Measurements from ENCODE around the gene AGBL1. TPM values are rescaled to one million over a fixed set of nuclear protein-coding genes. Genes with fewer than 3 reads are reported as not detected.
A peak's percentile ranks its signal among the peaks of the same experiment; 100 is the strongest.

Gene AGBL1
- total and polyA plus RNA-seq, 2 donors (not counting 3 experiments of a cell fraction or from before 2014, with no cell fraction given) = not detected

DNA sequence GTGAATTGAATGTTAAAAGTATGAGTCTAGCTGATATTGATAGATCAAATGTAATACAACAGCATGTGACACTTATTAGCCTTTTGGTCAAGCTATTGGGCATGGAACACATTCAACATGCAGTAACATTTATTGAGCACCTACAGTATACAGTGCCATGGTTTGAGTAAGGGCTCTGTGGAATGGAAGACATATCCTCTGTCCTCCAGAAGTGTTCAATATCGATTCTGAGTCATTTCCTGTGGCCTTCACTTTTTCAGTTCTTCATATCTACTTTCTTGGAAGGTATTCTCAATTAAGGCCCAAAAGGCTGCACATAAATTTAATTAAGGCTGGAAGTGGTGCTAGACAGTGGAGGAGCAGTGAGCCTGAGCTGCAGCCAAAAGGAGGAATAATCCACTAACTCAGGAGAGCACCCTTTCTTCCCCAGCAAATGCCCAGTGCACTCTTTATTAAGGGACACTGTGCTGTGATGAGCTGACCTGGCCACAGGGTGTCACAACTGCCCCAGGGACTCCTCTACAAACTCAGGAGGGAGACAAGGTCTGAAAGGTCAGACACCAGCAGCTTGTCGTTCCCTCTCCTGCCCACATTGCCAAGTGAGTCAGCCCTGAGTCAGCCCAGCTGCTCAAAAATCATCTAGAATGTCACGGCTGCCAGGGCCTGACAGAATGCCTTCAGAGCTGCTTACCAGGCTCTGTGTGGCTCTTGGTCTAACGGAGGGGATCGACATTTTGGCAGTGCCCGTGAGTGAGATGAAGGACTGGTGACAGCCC lies 544.8 kb downstream of the AGBL1 start:
- H3K4me1 ChIP-seq (ENCODE audit: control insufficient read depth, extremely low read depth, insufficient read depth, low read length) = peaks cover 5% of the 10 kb centered on the region
- no TSS peak for BruUV-seq (replicated peaks)
- CTCF ChIA-PET = interaction anchor here (0.7 to 1.7 kb wide), 3 partner anchors 1622 to 1650 kb away, joined by 3 to 6 read pairs (median 6); no protein-coding TSS in a partner anchor
- no peak overlapping the region for H2AFZ ChIP-seq (ENCODE audit: low read depth, low read length)
- no peaks in the 10 kb centered on the region for H4K20me1 ChIP-seq (replicated peaks; ENCODE audit: control insufficient read depth, extremely low read depth, insufficient read depth, low read length)
- DNase-seq (ENCODE audit: low read depth, low spot score) (peak; percentile 4), FAIRE-seq (peak; percentile 57)
- H3K79me2 ChIP-seq (ENCODE audit: control insufficient read depth, insufficient read depth, low read length) = no peaks in the 10 kb centered on the region
- intact Hi-C loops (cut with micrococcal nuclease) = loop anchor here (5.0 kb wide), 1 partner anchor 767 kb away; no protein-coding TSS in a partner anchor
- no peak overlapping the region for H3K4me2 ChIP-seq (ENCODE audit: insufficient read depth, low read length)
- no peak overlapping the region for H3K27ac ChIP-seq (ENCODE audit: insufficient read depth, low read depth, low read length)
- H3K4me3 ChIP-seq (replicated peaks in 1 of 3; ENCODE audit: insufficient read depth in 1 of 3, low read depth in 1 of 3, low read length in 3 of 3) = no peak overlapping the region
- H3K9me3 ChIP-seq (replicated peaks; ENCODE audit: control insufficient read depth, insufficient read depth, low read length) = no peaks in the 10 kb centered on the region
- dilution Hi-C loops (cut with MboI; ENCODE audit: extremely low pct_ligation_motif_present, low sequenced_read_pairs) = no loop called here
- H3K9me1 ChIP-seq (replicated peaks; ENCODE audit: control insufficient read depth, extremely low read depth, insufficient read depth, low read length) = no peaks in the 10 kb centered on the region
- POLR2A ChIA-PET = no interaction called here
- H3K36me3 ChIP-seq (ENCODE audit: control insufficient read depth in 2 of 2, extremely low read depth in 1 of 2, insufficient read depth in 2 of 2, low read length in 2 of 2) = no peaks in the 10 kb centered on the region
- TF ChIP-seq POLR2A (IDR thresholded peaks at IDR 0.05; ENCODE audit: low read depth, low read length) (no peak), FOS (IDR thresholded peaks at IDR 0.05; ENCODE audit: borderline replicate concordance, insufficient read depth, low read length) (peak; percentile 19), MYC (IDR thresholded peaks at IDR 0.05; ENCODE audit: low read depth, low read length) (no peak), GATA2 (IDR thresholded peaks at IDR 0.05; ENCODE audit: insufficient read depth, insufficient read length, low read depth, low read length) (no peak), POLR2AphosphoS5 (IDR thresholded peaks at IDR 0.05; ENCODE audit: insufficient read depth, low read depth, low read length) (peak; percentile 19), EZH2 (IDR thresholded peaks at IDR 0.05; ENCODE audit: borderline replicate concordance, low read depth, low read length, severe bottlenecking) (no peak)
- TF ChIP-seq, protein P1, sequence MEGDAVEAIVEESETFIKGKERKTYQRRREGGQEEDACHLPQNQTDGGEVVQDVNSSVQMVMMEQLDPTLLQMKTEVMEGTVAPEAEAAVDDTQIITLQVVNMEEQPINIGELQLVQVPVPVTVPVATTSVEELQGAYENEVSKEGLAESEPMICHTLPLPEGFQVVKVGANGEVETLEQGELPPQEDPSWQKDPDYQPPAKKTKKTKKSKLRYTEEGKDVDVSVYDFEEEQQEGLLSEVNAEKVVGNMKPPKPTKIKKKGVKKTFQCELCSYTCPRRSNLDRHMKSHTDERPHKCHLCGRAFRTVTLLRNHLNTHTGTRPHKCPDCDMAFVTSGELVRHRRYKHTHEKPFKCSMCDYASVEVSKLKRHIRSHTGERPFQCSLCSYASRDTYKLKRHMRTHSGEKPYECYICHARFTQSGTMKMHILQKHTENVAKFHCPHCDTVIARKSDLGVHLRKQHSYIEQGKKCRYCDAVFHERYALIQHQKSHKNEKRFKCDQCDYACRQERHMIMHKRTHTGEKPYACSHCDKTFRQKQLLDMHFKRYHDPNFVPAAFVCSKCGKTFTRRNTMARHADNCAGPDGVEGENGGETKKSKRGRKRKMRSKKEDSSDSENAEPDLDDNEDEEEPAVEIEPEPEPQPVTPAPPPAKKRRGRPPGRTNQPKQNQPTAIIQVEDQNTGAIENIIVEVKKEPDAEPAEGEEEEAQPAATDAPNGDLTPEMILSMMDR (IDR thresholded peaks at IDR 0.05; ENCODE audit: extremely low read depth in 1 of 2, insufficient read depth in 1 of 2, low read depth in 1 of 2, low read length in 2 of 2) = peak in 1 of 2 donors; percentile 37
- H3K9ac ChIP-seq (replicated peaks; ENCODE audit: extremely low read depth, insufficient read depth, low read length) = no peak overlapping the region
- H3K27me3 ChIP-seq (ENCODE audit: control insufficient read depth in 2 of 2, insufficient read depth in 2 of 2, low read length in 2 of 2) = no peaks in the 10 kb centered on the region

All from endothelial cell of umbilical vein (primary cell).